ENCODE measurements around the gene CENPU.

The CENPU gene

GRCh38 chr4:184647266-184648053 lies 86.4 kb downstream of the CENPU start:
- no peak for TF ChIP-seq CTCF (IDR thresholded peaks at IDR 0.05; ENCODE audit: low read depth, low read length)
- H3K4me3 ChIP-seq (ENCODE audit: low read depth, low read length) = peak overlapping the region; percentile 87

DNA sequence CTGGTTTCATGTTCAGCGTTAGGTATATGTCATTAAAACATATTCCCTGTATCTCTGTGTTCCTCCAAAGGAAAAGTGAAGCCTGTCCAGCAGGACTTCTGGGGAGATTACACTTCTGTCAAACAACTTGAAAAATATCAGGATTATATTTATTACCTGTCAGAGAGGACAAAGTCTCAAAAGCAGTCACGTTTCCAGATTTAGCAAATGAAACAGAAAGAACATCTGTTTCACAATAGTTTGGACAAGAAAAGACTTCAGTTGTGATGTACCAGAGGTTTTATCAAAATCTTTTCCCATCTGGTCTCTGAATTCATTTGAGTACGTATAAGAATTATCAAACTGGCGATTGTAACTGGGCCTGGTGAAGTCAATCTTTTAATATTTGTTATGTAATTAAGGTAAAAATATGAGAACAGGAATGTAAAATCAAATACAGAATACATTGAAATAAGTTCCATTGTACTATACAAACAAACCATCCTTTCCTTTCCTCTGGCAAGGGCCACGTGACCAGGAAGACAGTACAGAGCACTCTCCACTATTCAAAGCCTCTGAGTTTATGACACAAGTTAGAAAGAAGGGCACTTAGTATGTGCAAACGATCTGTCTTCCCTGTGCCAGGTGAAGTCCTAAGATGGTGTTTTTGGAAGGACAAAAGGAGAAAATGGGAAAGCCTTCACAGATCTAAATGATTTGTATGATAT lies 87.8 kb downstream of the CENPU start:
- TF ChIP-seq CTCF (IDR thresholded peaks at IDR 0.05; ENCODE audit: low read depth, low read length) = no peak
- H3K4me3 ChIP-seq (ENCODE audit: low read depth, low read length) = no peak overlapping the region

DNA sequence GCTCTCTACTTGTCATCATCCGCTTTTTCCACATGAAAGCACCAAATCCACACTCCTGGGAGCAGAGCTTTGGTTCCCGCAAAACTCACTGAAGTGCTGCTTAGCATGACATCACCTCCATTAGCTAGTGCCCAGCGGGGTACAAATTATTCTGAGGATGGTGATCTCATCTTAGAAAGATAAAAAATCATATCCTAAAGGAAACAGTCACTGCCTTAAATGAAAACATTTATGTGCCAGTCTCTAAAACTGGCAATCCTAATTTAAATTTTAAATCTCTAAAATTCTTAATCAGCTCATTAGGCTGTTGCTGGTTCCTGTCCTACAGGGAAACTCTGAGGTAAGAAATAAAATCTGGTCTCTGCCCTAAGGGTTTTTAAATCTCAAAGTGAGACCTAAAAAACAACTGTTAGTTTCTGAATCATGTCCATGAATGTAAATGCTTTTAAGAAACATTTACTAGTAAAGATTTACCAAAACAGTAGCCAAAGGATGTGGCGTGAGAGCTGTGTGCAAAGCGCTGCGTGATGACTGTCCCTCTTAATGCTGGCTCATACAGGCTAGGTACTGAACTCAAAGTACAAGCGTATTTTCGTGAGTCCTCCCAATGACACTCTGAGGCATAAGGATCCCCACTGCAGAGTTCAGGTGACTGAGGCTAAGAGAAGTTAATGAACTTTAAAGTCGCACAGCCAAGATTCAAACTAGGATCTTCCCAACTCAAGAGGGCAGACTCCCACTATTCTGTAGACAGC lies 89.2 kb downstream of the CENPU start:
- TF ChIP-seq CTCF (IDR thresholded peaks at IDR 0.05; ENCODE audit: low read depth, low read length) = no peak
- no peak overlapping the region for H3K4me3 ChIP-seq (ENCODE audit: low read depth, low read length)
